Measurements from ENCODE around the gene BPIFA3.

BPIFA3 gene

DNA sequence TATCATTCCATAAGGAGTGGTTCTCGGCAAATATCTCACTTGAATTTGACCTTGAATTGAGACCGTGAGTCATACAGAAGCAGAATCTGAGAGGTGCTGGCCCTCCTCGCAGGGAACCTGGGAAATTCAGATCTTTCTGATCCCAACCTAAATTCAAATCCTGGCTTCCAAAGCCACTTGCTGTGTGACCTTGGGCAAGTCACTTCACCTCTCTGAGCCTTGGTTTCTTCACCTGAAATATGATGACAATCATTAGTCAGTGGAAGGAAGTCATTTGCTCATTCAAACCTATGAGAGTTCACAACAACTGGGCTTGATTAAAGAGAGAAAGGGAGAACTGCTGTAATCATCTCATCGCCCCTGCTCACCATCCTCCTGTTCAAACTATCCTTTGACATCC is 7.2 kb downstream of the BPIFA3 start:
- no peak for DNase-seq (ENCODE audit: low read depth)

DNA sequence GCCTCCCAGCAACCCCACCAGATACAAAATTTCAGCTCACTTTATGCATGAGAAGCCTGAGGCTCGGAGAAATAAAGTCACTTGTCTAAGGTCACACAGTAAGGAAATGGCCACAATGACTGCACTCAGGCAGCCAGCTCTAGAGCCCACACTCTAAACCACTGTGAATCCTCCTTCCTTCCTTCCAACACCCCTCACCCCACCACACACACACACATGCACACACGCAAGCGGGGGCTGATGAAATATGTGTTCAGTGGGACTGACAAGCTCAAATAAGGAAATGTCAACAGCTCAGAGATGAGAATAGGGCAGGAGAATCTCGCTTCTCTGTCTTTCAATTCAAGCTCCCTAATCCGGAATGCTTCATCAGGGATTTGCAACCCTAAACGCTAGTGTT is 12.7 kb downstream of the BPIFA3 start:
- DNase-seq (ENCODE audit: low read depth) = no peak

DNA sequence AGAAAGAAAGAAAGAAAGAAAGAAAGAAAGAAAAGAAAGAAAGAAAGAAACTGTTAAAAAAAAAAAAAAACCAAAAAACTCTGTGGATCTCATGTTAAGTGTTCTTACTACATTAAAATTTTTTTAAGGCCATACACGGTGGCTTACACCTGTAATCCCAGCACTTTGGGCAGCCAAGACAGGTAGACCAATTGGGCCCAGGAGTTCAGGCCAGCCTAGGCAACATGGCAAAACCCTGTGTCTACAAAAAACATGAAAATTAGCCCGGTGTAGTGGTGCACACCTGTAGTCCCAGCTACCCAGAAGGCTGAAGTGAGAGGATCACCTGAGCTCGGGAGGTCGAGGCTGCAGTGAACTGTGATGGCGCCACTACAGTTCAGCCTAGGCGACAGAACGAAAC is 14.1 kb downstream of the BPIFA3 start:
- DNase-seq (ENCODE audit: low read depth) = no peak

DNA sequence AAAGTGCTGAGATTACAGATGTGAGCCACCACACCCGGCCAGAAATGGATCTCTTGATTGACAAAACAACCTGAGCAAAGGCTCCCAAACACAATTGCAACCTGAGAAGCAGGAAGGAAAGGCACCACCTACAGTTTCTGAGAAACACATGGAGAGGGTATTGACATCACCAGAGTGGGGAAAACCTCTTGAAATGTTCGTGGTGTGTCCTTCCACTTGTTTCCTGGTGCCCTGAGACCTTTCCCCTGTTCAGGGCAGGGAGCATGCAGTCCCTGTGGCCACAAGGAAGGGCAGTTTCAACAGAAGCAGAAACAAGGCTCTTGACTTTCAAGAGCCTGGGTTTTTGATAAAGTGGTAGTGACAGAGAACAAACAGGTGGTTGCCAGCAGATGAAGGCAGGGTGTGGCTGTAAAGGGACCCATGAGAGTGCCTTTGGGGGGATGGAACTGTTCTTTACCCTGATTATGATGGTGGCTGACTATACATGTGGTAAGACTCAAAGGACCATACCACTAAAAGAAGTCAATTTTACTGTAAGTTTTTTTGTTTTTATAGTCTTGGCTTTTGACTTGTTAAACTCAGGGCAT is 15.4 kb downstream of the BPIFA3 start:
- no peak for DNase-seq (ENCODE audit: low read depth)

DNA sequence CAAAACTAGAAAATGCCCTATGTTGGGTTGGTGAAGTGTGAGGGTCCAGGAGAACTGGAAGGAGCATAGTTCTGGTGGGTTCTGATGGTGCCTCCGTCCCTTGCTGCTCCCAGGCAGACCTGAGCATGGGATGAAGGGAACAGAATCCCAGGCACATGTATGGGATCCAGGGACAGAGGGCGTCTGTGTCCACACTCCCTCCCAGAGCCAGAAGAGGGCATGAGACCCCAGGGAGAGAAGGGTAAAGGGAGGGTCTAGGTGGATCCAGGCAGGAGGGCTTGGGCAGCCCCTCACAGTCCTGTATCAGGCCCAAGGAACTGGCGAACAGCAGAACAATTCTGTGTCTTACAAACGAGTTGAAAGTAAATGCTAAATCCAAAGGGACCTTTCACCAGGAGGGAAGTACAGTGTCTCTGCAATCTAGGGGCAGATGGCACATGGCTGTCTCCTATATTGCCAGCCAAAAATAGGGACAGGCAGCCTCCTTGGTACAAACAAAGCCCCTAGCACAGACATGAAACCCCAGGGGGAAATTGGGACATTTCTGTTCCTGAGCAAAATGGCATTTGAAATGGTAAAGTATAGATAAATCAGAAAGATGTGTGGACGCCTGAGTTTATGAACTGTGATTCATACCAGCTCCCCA is 16.1 kb downstream of the BPIFA3 start:
- DNase-seq (ENCODE audit: low read depth) = no peak

DNA sequence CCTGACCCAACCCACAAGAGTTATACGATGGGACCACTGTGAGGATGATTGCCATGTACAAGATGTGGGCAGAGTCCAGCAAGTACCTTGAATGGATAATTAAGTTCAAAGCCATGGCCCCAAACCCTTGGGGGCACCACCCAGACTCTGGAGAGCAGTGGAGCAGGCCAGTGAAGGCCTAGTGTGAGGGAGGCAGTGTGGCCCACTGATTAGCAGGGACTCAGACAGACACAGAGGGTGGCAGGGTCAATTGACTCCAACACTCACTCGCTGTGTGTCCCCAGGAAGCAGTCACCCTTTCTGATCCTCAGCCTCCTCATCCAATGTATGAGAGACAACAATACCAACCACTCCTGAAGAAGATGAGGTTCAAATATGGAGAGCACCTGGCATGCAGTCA is 16.9 kb downstream of the BPIFA3 start:
- no peak for DNase-seq (ENCODE audit: low read depth)

DNA sequence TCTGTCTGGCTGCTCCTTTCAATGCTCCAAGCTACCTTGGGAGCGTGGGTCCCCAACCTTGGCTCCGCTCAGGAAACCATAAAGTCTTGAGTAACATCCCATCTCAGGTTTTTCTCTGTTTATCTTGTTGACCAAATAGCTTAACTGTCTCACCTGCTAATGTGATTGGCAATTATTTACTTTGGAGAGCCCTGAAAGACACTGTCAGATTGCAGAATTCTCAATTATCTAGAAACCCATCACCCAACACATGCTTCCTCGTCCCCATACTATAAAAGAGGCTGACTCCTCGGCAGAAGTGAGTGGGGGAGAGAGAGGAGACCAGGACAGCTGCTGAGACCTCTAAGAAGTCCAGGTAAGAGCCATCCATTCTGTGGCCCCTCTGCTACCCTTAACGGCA is 18.5 kb downstream of the BPIFA3 start, which contains the start of gene BPIFA1:
Gene BPIFA1, plus strand, starts transcription at position 301 of the 400 bp plus-strand sequence. CDS start 1,716 bp downstream, outside the sequence.
- DNase-seq (ENCODE audit: low read depth) = no peak

DNA sequence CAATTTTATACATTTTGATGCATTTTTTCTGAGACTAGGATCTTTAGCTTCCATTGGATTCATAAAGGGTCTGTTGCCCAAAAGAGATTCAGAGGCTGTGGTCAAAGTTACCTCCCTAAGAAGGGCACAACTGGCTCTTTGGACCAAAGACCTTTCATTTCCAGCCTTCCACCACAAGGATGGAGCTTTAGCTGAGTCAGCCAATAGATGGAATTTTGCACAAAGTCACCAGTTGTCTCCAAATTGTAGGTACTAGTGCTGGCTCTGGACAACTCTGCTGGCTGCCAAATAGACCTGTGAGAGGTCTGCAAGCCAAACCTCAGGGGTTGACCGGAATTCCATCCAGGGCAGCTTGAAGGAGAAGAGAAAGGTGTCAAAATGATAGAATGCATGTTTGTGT is 19.2 kb downstream of the BPIFA3 start:
- DNase-seq (ENCODE audit: low read depth) = no peak

DNA sequence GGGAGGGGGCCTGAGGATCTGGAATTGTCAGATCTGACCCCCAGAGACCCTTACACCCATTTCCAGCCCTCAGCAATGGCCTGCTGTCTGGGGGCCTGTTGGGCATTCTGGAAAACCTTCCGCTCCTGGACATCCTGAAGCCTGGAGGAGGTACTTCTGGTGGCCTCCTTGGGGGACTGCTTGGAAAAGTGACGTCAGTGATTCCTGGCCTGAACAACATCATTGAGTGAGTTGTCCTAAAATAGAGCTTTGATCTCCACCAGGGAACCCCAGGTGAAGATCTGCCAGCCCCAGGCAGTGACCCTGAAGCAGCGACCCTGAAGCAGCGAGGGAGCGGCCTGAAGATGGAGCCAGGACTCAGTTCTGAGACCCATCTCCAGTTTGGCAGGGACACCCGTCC is 20.8 kb downstream of the BPIFA3 start:
- DNase-seq (ENCODE audit: low read depth) = no peak

DNA sequence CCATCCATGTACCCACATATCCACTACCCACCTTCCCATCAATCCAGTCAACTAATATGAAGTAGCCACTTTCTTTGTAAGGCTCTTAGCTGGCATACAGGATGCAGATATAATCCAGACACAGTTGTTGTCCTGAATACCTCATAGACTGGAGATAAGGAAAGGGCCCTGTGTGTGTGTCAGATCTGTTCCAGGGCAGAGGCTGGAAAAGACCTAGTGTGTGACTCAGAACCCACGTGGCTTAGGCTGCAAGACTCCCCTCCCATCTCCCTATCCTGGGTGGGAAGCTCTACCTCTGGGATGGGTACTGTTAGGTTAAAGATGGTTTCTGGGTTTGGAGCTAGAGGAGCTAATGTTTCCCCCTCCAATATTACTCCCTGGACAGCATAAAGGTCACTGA is 22.3 kb downstream of the BPIFA3 start:
- no peak for DNase-seq (ENCODE audit: low read depth)

DNA sequence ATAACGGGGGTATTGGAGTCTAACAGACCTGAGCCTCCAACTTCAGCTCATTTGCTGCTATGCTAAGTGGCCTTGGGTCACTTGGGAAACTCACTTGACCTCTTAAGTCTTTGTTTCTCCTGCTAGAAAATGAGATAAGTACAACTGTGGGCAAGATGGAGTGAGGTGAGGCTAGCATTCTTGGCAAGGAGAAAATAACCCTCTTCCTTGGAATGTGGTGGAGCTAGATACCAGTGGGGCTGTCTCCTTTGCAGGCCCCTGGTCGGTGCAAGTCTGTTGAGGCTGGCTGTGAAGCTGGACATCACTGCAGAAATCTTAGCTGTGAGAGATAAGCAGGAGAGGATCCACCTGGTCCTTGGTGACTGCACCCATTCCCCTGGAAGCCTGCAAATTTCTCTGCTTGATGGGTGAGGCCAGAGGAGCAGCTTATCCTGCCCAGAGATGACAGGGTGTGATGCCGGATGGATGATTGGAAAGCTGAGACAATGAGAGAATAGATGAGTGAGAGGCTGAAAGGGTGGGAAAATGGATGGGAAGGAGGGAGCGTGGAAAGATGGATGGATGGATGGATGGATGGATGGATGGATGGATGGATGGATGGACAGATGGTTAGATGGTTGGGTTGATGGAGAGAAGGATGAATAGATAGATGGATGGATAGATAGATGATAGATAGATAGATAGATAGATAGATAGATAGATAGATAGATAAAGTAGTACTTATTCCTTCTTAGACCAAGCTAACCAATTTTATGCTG is 23.0 kb downstream of the BPIFA3 start:
- no peak for DNase-seq (ENCODE audit: low read depth)

DNA sequence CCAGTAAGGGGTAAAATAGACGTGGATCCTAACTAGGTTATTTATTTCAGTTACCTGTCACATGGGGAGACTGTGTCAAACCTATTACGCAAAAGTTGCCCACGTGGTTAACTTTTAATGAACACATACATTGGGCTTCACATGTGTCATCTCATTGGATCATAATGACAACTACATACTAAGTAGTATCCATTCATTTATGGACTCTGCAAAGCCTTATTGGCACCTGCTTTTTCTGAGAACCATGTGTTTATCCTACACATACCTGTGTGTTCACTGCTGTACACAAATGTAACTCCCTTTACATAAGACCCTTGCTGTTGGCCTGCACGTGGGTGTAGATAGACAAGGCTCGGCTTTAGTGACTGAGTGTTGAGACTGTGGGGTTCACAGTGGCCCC is 23.8 kb downstream of the BPIFA3 start:
- no peak for DNase-seq (ENCODE audit: low read depth)

DNA sequence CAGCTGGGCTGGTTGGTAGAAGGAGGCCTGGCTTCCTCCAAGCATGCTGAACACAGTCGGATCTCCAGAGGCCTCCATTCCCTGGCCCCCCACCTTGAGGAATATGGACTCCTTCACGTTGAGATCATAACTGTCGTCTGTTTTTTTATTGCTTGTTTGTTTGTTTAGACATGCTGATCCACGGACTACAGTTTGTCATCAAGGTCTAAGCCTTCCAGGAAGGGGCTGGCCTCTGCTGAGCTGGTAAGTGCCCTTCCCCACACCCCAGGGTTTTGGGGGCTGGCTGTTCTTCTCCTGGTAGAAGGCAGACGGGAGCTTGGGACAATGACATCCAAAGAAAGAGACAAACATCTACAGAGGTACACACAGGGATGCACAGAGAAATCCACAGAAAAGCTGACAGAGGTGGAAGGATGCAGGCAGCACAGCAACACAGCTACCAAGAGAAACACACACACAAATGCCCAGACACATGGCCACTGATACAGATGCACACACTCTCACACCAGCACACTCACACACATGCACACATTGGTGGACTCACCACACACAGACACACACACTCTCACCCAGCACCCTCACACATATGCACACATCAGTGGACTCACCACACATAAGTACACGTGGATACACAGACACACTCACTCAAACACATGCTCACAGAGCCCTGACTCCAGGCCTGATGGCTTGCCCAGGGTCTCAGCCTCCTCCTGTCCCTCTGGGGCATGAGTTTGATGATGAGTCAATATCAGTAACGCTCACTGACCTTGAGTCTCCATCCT is 25.4 kb downstream of the BPIFA3 start:
- DNase-seq (ENCODE audit: low read depth) = no peak

DNA sequence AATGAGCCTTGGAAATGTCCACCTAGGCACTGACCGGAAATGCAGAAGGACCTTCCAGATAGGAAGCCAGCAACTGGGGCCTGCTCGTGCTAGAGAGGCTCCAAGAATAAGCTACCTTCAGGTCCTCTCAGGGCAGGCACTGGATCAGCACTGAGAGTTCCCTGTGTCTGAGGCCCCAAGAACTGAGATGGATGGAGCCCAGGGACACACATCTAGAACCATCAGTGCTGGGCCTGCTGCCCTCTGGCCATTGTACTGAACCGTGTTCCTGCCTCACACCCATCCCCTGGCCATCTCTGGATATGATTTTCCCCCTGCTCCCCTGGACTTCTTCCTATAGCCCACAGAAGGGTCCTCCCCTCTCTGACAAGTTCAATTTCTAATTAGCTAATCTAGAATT is 28.9 kb downstream of the BPIFA3 start:
- DNase-seq (ENCODE audit: low read depth) = no peak

DNA sequence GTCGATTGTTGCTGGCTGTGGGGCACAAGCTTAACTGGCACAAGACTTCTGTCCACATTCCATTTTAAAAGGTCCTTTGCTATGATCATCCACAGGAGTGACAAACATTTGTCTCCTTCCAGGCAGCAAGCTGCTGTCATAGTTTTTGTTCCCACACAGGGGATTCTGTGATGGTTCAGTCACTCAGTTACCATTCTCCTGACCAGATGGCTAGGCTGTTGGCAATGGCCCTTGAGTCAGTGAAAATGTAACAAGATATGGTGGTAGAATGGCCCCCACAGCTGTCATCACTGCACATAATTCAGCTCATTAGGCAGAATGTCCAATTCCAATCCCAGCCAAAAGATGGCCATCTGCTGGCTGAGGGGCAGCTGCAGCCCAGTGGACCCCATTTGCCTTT is 32.3 kb downstream of the BPIFA3 start:
- DNase-seq (ENCODE audit: low read depth) = no peak

DNA sequence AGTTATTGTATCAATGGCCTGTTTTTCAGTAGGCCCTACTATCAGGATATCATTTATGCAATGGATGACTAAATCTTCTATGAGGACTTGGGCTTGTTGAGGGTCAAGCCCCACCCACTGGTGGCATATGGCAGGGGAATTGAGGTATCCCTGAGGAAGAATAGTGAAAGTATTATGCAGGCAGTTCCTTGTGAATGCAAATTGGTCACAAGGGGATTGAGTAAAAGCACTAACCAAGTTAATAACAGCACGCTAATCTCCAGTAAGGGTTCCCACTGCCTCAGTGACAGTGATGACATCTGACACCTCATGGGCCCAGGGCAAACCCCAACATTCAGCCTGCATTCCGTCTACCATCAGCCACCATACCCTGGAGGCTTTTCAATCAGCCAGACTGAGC is 33.5 kb downstream of the BPIFA3 start:
- no peak for DNase-seq (ENCODE audit: low read depth)

DNA sequence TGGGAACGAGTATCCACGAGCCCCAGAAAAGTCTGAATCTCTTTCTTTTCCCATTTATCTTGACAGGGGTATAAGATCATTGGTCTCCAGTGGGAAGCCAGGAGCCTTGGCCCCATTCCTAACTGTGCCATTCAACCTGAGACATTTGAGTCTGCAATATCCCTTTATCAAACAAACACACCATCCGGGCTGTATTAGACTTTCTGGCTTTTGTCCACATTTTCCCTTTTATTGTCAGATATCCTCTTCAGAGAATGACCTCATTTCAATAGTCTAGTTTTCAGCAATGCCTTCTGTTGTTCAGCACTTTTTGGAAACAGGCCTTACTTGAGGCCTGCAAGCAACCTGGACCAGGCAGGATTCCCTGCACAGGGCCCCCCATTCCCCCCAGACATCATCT is 34.3 kb downstream of the BPIFA3 start:
- DNase-seq (ENCODE audit: low read depth) = no peak

DNA sequence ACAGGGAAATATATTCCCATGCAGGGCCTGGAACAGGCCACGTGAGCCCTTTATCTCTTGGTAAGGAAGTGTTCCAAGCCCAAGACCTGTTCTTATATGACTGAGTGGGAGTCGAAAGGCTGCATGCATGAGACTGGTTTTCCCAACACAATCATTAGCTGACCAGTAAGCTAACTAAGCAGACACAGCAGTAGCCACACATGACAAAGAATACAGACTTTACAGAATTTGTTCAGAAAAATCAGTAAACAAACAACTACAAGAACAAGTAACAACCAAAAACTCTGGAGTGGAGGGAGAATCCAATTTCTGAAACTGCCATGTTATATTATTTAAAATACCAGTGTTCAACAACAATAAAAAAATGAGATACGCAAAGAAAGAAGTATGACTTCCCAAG is 35.3 kb downstream of the BPIFA3 start:
- DNase-seq (ENCODE audit: low read depth) = no peak

DNA sequence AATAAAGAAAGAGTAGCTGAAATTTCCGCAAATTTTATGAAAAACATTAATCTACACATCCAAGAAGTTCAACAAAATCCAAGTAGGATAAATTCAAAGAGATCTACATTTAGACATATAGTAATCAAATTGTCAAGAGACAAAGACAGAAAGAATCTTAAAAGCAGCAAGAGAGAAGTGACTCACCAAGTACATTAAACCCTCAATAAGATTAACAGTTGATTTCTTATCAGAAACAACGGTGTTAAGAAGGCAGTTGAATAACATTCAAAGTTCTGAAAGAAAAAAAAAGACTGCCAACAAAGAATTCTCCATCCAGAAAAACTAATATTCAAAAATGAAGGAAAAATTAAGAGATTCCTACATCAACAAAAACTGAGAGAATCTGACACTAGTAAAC is 37.9 kb downstream of the BPIFA3 start:
- DNase-seq (ENCODE audit: low read depth) = no peak

DNA sequence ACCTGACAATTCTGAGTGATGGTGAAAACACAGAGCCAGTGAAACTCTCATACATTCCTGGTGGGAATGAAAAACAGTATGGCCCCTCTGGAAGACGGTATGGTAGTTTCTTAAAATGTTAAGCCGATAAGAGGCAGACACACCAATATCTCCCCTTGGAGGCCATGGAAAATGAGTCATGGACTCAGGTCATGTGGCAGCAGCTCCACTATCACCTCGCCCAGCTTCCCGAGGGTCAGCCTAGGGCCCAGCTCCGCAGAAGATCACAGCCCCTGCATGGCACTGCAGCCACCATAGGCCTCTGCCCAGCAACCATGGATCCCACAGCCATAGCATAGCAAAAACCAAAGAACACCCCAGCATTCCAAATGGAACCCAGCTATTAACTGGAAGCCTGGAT is 40.1 kb downstream of the BPIFA3 start:
- DNase-seq (ENCODE audit: low read depth) = no peak

DNA sequence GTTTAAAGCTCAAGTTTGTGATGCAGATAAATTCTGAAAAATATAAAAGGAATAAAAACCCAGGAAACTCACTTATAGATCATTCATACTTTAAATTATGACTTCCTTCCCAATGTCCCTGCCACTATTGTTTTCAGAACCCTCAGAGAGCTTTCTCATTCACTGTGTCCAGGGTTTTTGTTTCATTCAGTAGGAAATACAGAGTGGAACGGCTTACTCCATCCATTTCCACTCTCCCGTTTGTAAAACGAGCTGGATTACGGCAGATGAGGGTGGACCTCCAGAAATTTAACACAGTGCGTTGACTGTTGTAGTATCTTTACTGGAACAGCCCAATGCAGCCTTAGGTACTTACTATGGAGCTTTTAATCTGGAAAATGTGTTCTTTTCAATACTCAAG is 42.2 kb downstream of the BPIFA3 start:
- DNase-seq (ENCODE audit: low read depth) = no peak

DNA sequence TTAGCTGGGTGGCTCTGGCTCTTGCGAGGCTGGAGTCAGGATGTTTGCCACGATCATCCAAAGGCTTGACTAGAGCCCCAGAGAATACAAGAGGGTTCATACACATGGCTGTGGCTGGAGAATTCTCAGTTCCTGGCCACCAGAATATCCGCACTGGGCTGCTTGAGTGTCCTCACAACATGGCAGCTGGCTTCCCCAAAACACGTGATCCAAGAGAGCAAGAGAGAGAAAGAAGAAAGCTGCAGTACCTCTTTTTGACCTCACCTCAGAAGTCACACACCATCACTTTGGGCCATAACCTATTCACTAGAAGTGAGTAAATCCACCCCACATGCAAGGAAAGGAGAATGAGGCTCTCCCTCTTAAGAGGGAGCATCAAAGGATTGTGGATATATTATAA is 44.3 kb downstream of the BPIFA3 start:
- no peak for DNase-seq (ENCODE audit: low read depth)

DNA sequence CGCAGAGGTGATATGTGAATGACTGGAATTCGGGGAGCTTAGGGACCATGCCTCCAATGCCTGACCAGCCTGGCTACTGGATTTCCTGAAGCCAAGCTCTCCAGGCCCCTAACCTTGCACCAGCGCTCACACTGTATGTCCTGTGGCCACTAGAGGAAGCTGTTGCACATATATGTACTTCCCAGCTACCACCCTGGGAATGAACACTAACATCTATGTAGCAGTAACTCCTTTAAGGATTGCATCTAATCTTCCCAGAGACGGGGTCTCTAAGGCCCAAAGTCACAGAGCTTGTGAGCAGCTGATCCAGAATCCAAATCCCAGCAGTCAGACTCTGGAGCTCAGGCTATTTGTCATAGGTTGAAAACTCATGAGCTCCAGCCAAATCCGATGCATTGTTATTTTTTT is 45.5 kb downstream of the BPIFA3 start:
- peak; percentile 49 for DNase-seq (ENCODE audit: low read depth)
